ENCODE results near the gene KRTAP10-5. TPM values are rescaled to one million over a fixed set of nuclear protein-coding genes. Genes with fewer than 3 reads are reported as not detected.

Gene KRTAP10-5
- total RNA-seq, 2 donors from 2014 or later, result not detected

GRCh38 chr21:44590311-44590721, 9.9 kb upstream of the KRTAP10-5 start:
- H3K27me3 ChIP-seq, result no peaks in the 10 kb centered on the region
- intact Hi-C loops (cut with DNase I), result no loop called here
- H3K9me3 ChIP-seq, result no peaks in the 10 kb centered on the region
- H3K4me1 ChIP-seq, result no peaks in the 10 kb centered on the region
- H3K27ac ChIP-seq, result no peak overlapping the region
- no peak for DNase-seq
- no peak overlapping the region for H3K9ac ChIP-seq (ENCODE audit: low read depth in 2 of 2, low read length in 2 of 2)
- no peak for TF ChIP-seq CTCF (IDR thresholded peaks at IDR 0.05)
- H3K36me3 ChIP-seq, result no peaks in the 10 kb centered on the region
- no peak overlapping the region for H3K4me3 ChIP-seq

DNA sequence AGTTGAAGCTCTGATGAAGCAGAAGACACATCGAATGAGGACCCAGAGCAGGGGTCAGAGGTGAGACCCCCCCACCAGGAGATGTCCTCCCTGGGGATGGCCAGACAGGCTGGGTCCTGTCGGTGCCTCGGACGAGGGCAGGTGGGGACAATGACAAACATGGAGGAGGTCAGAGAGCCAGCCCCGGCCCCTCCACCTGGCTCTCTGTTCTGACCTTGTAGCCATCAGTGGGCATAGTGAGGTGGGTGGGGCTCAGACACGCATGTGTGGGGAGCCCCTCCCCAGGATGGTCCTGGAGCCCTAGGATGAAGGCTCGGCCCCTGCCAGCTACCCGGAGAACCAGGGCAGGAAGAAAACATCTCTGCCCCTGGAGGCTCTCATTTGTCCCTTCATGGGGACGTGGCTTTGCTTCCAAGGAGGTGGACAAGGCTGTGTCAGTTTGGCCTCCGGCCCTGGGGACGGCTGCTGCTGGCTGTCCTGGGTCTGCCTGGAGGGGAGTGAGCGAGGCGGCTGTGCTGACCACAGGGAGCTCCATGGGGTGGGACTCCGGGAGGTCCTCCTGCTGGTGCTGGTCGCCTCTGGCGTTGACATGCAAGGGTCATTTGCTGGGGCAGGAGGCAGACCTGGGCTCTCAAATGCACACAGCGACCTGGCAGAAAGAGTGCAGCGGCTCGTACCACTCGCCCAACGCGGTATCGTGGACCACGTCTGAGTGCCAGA, 9.3 kb upstream of the KRTAP10-5 start:
- Histone ChIP-seq H3K4me1 (no peaks in the 10 kb centered on the region), H3K9ac (ENCODE audit: low read depth in 2 of 2, low read length in 2 of 2) (no peak overlapping the region), H3K27me3 (no peaks in the 10 kb centered on the region), H3K36me3 (no peaks in the 10 kb centered on the region), H3K9me3 (no peaks in the 10 kb centered on the region), H3K27ac (no peak overlapping the region), H3K4me3 (no peak overlapping the region)
- DNase-seq, result no peak
- intact Hi-C loops (cut with DNase I), result no loop called here
- no peak for TF ChIP-seq CTCF (IDR thresholded peaks at IDR 0.05)

GRCh38 chr21:44589094-44589493, 8.7 kb upstream of the KRTAP10-5 start:
- no peaks in the 10 kb centered on the region for H3K9me3 ChIP-seq
- no peak for DNase-seq
- H3K27me3 ChIP-seq, result no peaks in the 10 kb centered on the region
- H3K4me3 ChIP-seq, result no peak overlapping the region
- intact Hi-C loops (cut with DNase I), result no loop called here
- TF ChIP-seq CTCF (IDR thresholded peaks at IDR 0.05), result no peak
- H3K36me3 ChIP-seq, result no peaks in the 10 kb centered on the region
- H3K27ac ChIP-seq, result no peak overlapping the region
- H3K9ac ChIP-seq (ENCODE audit: low read depth in 2 of 2, low read length in 2 of 2), result no peak overlapping the region
- no peaks in the 10 kb centered on the region for H3K4me1 ChIP-seq

DNA sequence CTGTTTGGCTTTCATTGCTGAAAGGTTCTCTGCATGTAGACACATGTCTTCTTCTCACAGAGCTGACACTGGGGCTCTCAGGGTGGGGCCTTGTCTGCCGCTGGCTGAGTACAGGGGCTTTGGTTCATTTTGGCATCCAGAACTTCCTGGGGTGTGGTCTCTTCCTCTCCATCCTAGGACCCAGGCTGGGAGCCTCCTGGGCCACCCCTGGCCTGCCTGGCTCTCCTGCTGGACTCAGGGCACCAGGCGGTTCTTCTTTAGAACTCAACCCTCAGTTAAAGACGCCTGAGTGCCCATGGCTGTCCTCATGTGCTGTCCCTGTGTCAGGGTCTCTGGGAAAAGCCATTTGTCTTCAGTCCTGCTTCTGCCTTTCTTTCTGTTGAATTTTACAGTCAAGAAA, 5.5 kb upstream of the KRTAP10-5 start:
- no peaks in the 10 kb centered on the region for H3K27me3 ChIP-seq
- no peak for DNase-seq

GRCh38 chr21:44583800-44584147, 3.4 kb upstream of the KRTAP10-5 start:
- Histone ChIP-seq H3K9ac (ENCODE audit: low read depth in 2 of 2, low read length in 2 of 2) (no peak overlapping the region), H3K27me3 (no peaks in the 10 kb centered on the region), H3K27ac (no peak overlapping the region), H3K9me3 (no peaks in the 10 kb centered on the region), H3K36me3 (no peaks in the 10 kb centered on the region), H3K4me1 (no peaks in the 10 kb centered on the region), H3K4me3 (no peak overlapping the region)
- intact Hi-C loops (cut with DNase I), result no loop called here
- TF ChIP-seq CTCF (IDR thresholded peaks at IDR 0.05), result no peak
- DNase-seq, result no peak

More for the DNA sequence above, 5.5 kb upstream of the KRTAP10-5 start:
- Histone ChIP-seq H3K9me3 (no peaks in the 10 kb centered on the region), H3K4me3 (no peak overlapping the region), H3K36me3 (no peaks in the 10 kb centered on the region), H3K4me1 (no peaks in the 10 kb centered on the region), H3K27ac (no peak overlapping the region), H3K9ac (ENCODE audit: low read depth in 2 of 2, low read length in 2 of 2) (no peak overlapping the region)
- TF ChIP-seq CTCF (IDR thresholded peaks at IDR 0.05), result no peak
- intact Hi-C loops (cut with DNase I), result no loop called here

Measured in colonic mucosa (tissue), 4 donors.